BE2C (cell line): ENCODE results near the gene CLEC16A.

ENCODE experiments used
- DNase-seq: peaks from one replicate; pipeline ENCODE4 v3.0.0-alpha.2; 2020
- H3K27me3 ChIP-seq: fragments of 250-450 bp; sonication (Bioruptor Pico); 2 replicates; pipeline ENCODE4 v1.5.1; 2020; ENCODE audit warnings: mild to moderate bottlenecking
- H3K36me3 ChIP-seq: fragments of 250-450 bp; sonication (Bioruptor Pico); 2 replicates; pipeline ENCODE4 v1.5.1; 2020; ENCODE audit warnings: mild to moderate bottlenecking
- H3K4me1 ChIP-seq: fragments of 250-450 bp; sonication (Bioruptor Pico); 2 replicates; pipeline ENCODE4 v1.5.1; 2020
- H3K4me3 ChIP-seq: 2 replicates; pipeline ENCODE4 v1.5.1; 2011; ENCODE audit warnings: low read depth, low read length
- H3K9me3 ChIP-seq: fragments of 250-450 bp; sonication (Bioruptor Pico); 2 replicates; pipeline ENCODE4 v1.5.1; 2020
- CTCF ChIP-seq: IDR thresholded peaks from 2 replicates; pipeline ENCODE4 v1.5.1; 2012; ENCODE audit warnings: mild to moderate bottlenecking, low read depth, low read length

CLEC16A gene

DNA sequence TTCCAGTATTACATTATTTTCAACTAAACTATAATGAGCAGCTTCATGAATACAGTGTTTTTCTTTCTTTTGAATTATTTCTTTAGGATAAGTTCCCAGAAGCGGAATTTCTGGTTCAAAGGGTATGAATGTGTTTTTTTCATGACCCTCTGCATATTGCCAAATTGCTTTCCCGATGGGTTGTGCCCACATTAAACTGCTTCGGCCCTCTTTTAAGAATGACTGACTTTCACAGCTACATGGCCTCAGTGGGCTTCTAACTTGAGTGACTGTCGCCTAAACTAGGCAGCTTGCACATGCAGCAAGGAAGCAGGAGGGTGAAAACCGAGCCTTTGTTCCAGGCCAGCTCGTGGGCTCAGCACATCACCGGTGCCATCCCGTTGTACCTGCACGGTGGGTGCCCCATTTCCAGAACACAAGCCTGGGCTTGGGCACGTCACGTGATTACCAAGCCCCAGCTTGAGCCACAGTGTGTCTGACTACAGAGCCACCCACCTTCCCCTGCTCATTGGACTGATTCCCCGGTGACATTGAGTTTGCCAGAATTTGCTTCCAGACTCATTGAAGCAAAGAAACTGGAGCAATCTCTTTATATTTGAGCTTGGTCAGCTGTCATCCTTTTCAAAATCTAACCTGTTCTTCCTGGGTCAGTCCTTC lies 112.8 kb downstream of the CLEC16A start:
- Histone ChIP-seq H3K4me3 (no peak overlapping the region), H3K27me3 (no peaks in the 10 kb centered on the region), H3K4me1 (no peaks in the 10 kb centered on the region), H3K36me3 (peaks cover 8% of the 10 kb centered on the region), H3K9me3 (no peaks in the 10 kb centered on the region)
- DNase-seq = no peak
- TF ChIP-seq CTCF = no peak

GRCh38 chr16:11057711-11058345 lies 113.5 kb downstream of the CLEC16A start:
- Histone ChIP-seq H3K4me1 (no peaks in the 10 kb centered on the region), H3K4me3 (no peak overlapping the region), H3K36me3 (peaks cover 8% of the 10 kb centered on the region), H3K9me3 (no peaks in the 10 kb centered on the region), H3K27me3 (no peaks in the 10 kb centered on the region)
- TF ChIP-seq CTCF = no peak
- no peak for DNase-seq

DNA sequence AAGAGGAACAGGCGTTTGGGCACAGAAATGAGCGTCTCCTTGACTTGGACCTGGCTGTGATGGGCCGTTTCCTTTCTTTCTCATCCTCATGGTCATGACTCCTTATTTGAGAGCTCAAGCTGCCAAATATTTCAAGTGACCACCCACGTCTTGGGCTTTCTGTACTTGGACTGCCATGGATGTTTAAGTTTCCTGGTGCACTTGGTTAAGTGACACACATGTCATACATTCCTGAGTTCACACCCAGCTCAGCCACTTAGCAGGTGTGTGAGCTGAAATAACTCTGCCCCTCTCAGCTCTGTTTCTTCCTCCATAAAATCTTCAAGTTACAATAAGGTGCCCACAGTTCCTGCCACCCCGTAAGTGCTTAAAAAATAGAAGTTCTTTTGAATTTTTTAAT lies 114.5 kb downstream of the CLEC16A start:
- peaks cover 5% of the 10 kb centered on the region for H3K4me1 ChIP-seq
- no peak overlapping the region for H3K4me3 ChIP-seq
- no peaks in the 10 kb centered on the region for H3K27me3 ChIP-seq
- no peak for DNase-seq
- no peaks in the 10 kb centered on the region for H3K9me3 ChIP-seq
- TF ChIP-seq CTCF = no peak
- peaks cover 8% of the 10 kb centered on the region for H3K36me3 ChIP-seq

DNA sequence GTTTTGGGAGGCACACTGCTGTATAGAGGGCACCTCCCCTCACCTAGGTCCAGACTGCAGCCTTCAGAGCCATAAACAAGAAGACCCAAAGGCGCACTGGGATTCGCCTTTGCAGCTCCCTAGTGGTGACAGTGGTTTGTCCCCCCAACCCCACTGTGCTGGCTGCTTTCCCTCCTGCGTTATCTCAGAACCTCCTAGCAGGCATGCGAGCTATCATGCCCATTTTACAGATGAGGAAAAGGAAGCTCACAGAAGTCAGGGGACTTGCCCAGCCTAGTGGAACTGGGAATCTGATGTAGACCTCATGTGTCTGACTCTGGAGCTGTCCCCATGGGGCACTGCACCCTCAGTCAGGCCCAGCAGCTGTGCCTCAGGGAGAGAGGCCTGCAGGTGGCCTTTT lies 115.2 kb downstream of the CLEC16A start:
- Histone ChIP-seq H3K4me1 (peaks cover 6% of the 10 kb centered on the region), H3K9me3 (no peaks in the 10 kb centered on the region), H3K4me3 (no peak overlapping the region), H3K27me3 (no peaks in the 10 kb centered on the region), H3K36me3 (peaks cover 8% of the 10 kb centered on the region)
- no peak for DNase-seq
- TF ChIP-seq CTCF = no peak

- DNase-seq = no peak
- Histone ChIP-seq H3K9me3 (no peaks in the 10 kb centered on the region), H3K4me3 (no peak overlapping the region), H3K36me3 (peaks cover 8% of the 10 kb centered on the region), H3K4me1 (peaks cover 6% of the 10 kb centered on the region), H3K27me3 (no peaks in the 10 kb centered on the region)
- TF ChIP-seq CTCF = no peak
Observed at GRCh38 chr16:11060364-11060763, 116.0 kb downstream of the CLEC16A start.

DNA sequence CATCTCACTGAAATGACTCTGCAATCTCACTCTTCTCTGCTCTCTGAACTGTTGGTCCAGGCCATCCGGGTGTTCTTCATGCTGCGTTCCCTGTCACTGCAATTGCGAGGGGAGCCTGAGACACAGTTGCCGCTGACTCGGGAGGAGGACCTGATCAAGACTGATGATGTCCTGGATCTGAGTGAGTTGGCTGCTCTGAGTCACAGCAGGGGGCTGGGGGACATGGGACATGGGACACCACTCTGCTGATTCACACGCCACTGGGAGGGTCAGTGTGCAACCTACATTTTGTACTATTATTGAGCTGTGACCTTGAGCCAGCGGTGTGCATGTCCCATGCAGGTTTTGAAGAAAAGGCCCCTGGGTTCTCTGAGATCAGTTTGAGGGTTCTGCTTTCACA lies 116.5 kb downstream of the CLEC16A start:
- Histone ChIP-seq H3K27me3 (no peaks in the 10 kb centered on the region), H3K9me3 (no peaks in the 10 kb centered on the region), H3K4me3 (no peak overlapping the region), H3K4me1 (peaks cover 6% of the 10 kb centered on the region), H3K36me3 (peaks cover 8% of the 10 kb centered on the region)
- no peak for DNase-seq
- TF ChIP-seq CTCF = no peak
